T1000 (cell line): ENCODE data around the gene CRYBA2.

ENCODE experiments used
- DNase-seq: peaks from one replicate; lab custom pipeline; 2025; ENCODE audit warnings: mixed read lengths; lab: John Stamatoyannopoulos, UW

Gene CRYBA2

GRCh38 chr2:218956039-218956438, 37.2 kb downstream of the CRYBA2 start:
- no peak for DNase-seq

GRCh38 chr2:218954541-218955300, 38.5 kb downstream of the CRYBA2 start:
- no peak for DNase-seq

GRCh38 chr2:218953366-218953954, 39.8 kb downstream of the CRYBA2 start:
- no peak for DNase-seq

- no peak for DNase-seq
These were observed 41.1 kb downstream of the CRYBA2 start for GRCh38 chr2:218952160-218952559.

GRCh38 chr2:218946621-218947020, 46.6 kb downstream of the CRYBA2 start:
- DNase-seq, result no peak

GRCh38 chr2:218944759-218945404, 48.3 kb downstream of the CRYBA2 start:
- DNase-seq, result no peak
